Endometrial microvascular endothelial cells (primary cell): ENCODE data around the gene TSSC4. TPM values are rescaled to one million over a fixed set of nuclear protein-coding genes. Genes with fewer than 3 reads are reported as not detected.

Source experiments
- in situ Hi-C: cut with HindIII; loops from 2 replicates; pipeline ENCODE4 v1.10.0; 2017; ENCODE audit warnings: low sequenced_read_pairs, low pct_unique_long_range_greater_than_20kb; ENCODE audit errors: inconsistent ontology term
- total RNA-seq: library from RNA; depleted of rRNA; stranded (reverse); fragments of >200 nt; gene quantifications from one replicate; pipeline ENCODE4 v1.2.3, GENCODE V29; 2015; ENCODE audit errors: inconsistent ontology term

TSSC4 gene
- total RNA-seq, 1 donor from 2014 or later: 39.8 TPM

GRCh38 chr11:2383852-2384804, 16.4 kb upstream of the TSSC4 start:
- in situ Hi-C loops: no loop called here

GRCh38 chr11:2385156-2386151, 15.1 kb upstream of the TSSC4 start:
- in situ Hi-C loops: no loop called here

- in situ Hi-C loops: no loop called here
Observed at GRCh38 chr11:2386591-2386990, 14.0 kb upstream of the TSSC4 start.

GRCh38 chr11:2387266-2387987, 13.1 kb upstream of the TSSC4 start:
- in situ Hi-C loops: no loop called here

- in situ Hi-C loops: no loop called here
Observed at GRCh38 chr11:2388431-2389376, 11.8 kb upstream of the TSSC4 start.

- in situ Hi-C loops: no loop called here
Observed at GRCh38 chr11:2389377-2390026, 11.0 kb upstream of the TSSC4 start.

GRCh38 chr11:2390091-2390724, 10.3 kb upstream of the TSSC4 start:
- in situ Hi-C loops: no loop called here

- in situ Hi-C loops: no loop called here
Observed at GRCh38 chr11:2390725-2391151, 9.8 kb upstream of the TSSC4 start.

GRCh38 chr11:2391181-2391975, 9.2 kb upstream of the TSSC4 start:
- in situ Hi-C loops: no loop called here

GRCh38 chr11:2392241-2392959, 8.2 kb upstream of the TSSC4 start:
- in situ Hi-C loops: no loop called here

- in situ Hi-C loops: no loop called here
Observed at GRCh38 chr11:2393111-2393868, 7.3 kb upstream of the TSSC4 start.

- in situ Hi-C loops: no loop called here
Observed at GRCh38 chr11:2393941-2394817, 6.4 kb upstream of the TSSC4 start.

GRCh38 chr11:2394818-2395105, 5.8 kb upstream of the TSSC4 start:
- in situ Hi-C loops: no loop called here

- in situ Hi-C loops: no loop called here
Observed at GRCh38 chr11:2395211-2395730, 5.3 kb upstream of the TSSC4 start.
